Endothelial cell of umbilical vein (primary cell): ENCODE data around the gene SPRYD4. TPM values are rescaled to one million over a fixed set of nuclear protein-coding genes. Genes with fewer than 3 reads are reported as not detected.

Experiments used
- BruUV-seq: library from RNA; stranded (reverse); fragments of 400-500 nt; replicated peaks from 2 replicates; lab custom pipeline; 2021; lab: Mats Ljungman, UMichigan
- CTCF ChIA-PET: fragments of 300-600, 350-600 bp; sonication (Branson Sonifier 250); formaldehyde crosslinking; loops from one replicate; lab custom pipeline; 2021; ENCODE audit warnings: antibody characterized with exemption, inconsistent platforms; lab: Charles Lee
- POLR2A ChIA-PET: fragments of 300-600, 350-600 bp; sonication (Branson Sonifier 250); formaldehyde crosslinking; loops from one replicate; lab custom pipeline; 2021; ENCODE audit warnings: antibody characterized with exemption, inconsistent platforms; lab: Charles Lee
- DNase-seq: peaks from one replicate; pipeline ENCODE4 v3.0.0-alpha.2; 2011; ENCODE audit warnings: low read depth, low spot score
- FAIRE-seq: peaks from 2 replicates; lab custom pipeline; 2011; peaks lifted over from hg19 to GRCh38; lab: Jason Lieb, UNC
- H2AFZ ChIP-seq: 2 replicates; pipeline ENCODE4 v1.6.0; 2012; ENCODE audit warnings: low read depth, low read length, control low read depth, inconsistent platforms
- H3K27ac ChIP-seq: 2 replicates; pipeline ENCODE4 v1.5.1; 2011; ENCODE audit warnings: low read depth, mild to moderate bottlenecking, control low read depth, low read length, moderate library complexity; ENCODE audit not compliant: insufficient read depth
- H3K27me3 ChIP-seq, 2 experiments: 2 replicates each; pipeline versions ENCODE4 v1.6.0 to v1.6.1; 2011; ENCODE audit warnings: low read length in 2 of 2, mixed read lengths in 1 of 2; ENCODE audit not compliant: control insufficient read depth in 2 of 2, insufficient read depth in 2 of 2
- H3K36me3 ChIP-seq, 2 experiments: 2 replicates in 1 of 2; 3 replicates in 1 of 2; pipeline ENCODE4 v1.5.1; 2011; ENCODE audit warnings: low read length in 2 of 2, mild to moderate bottlenecking in 1 of 2, moderate library complexity in 1 of 2; ENCODE audit not compliant: control insufficient read depth in 2 of 2, insufficient read depth in 2 of 2; ENCODE audit errors: extremely low read depth in 1 of 2
- H3K4me1 ChIP-seq: 3 replicates; pipeline ENCODE4 v1.5.1; 2011; ENCODE audit warnings: mild to moderate bottlenecking, low read length; ENCODE audit not compliant: control insufficient read depth, insufficient read depth; ENCODE audit errors: extremely low read depth
- H3K4me2 ChIP-seq: 2 replicates; pipeline ENCODE4 v1.6.1; 2011; ENCODE audit warnings: low read length, control low read depth, mixed read lengths; ENCODE audit not compliant: insufficient read depth
- H3K4me3 ChIP-seq, 3 experiments: fragments of 200-600 bp in 1 of 3; sonication (generic), shearing (Covaris generic) in 1 of 3; replicated peaks in 1 of 3; 2 replicates each; pipeline ENCODE4 v1.5.1; 2011 to 2016; ENCODE audit warnings: control low read depth in 3 of 3, low read length in 3 of 3, mild to moderate bottlenecking in 2 of 3, inconsistent platforms in 1 of 3, low read depth in 1 of 3, moderate library complexity in 1 of 3; ENCODE audit not compliant: insufficient read depth in 1 of 3
- H3K79me2 ChIP-seq: 2 replicates; pipeline ENCODE4 v1.6.0; 2012; ENCODE audit warnings: low read length, inconsistent platforms; ENCODE audit not compliant: control insufficient read depth, insufficient read depth
- H3K9ac ChIP-seq: replicated peaks from 2 replicates; pipeline ENCODE3; 2011; ENCODE audit warnings: low read length, control low read depth; ENCODE audit not compliant: insufficient read depth; ENCODE audit errors: extremely low read depth
- H3K9me1 ChIP-seq: replicated peaks from 3 replicates; pipeline ENCODE4 v1.6.0; 2011; ENCODE audit warnings: mild to moderate bottlenecking, low read length; ENCODE audit not compliant: control insufficient read depth, insufficient read depth; ENCODE audit errors: extremely low read depth
- H3K9me3 ChIP-seq: replicated peaks from 2 replicates; pipeline ENCODE4 v1.5.1; 2012; ENCODE audit warnings: low read length, inconsistent platforms; ENCODE audit not compliant: control insufficient read depth, insufficient read depth
- H4K20me1 ChIP-seq: replicated peaks from 2 replicates; pipeline ENCODE3; 2011; ENCODE audit warnings: mild to moderate bottlenecking, low read length; ENCODE audit not compliant: control insufficient read depth, insufficient read depth; ENCODE audit errors: extremely low read depth
- CTCF ChIP-seq, 2 donors: IDR thresholded peaks; 1 replicate in 1 of 2; 2 replicates in 1 of 2; pipeline ENCODE4 v1.5.1; 2011; ENCODE audit warnings: low read length in 2 of 2, mild to moderate bottlenecking in 2 of 2, moderate library complexity in 2 of 2, control low read depth in 1 of 2, inconsistent platforms in 1 of 2, low read depth in 1 of 2; ENCODE audit not compliant: insufficient read depth in 1 of 2; ENCODE audit errors: extremely low read depth in 1 of 2
- EZH2 ChIP-seq: IDR thresholded peaks from 2 replicates; pipeline ENCODE4 v1.6.1; 2012; ENCODE audit warnings: borderline replicate concordance, low read depth, mild to moderate bottlenecking, moderate library complexity, low read length, inconsistent platforms; ENCODE audit not compliant: severe bottlenecking
- FOS ChIP-seq: IDR thresholded peaks from 2 replicates; pipeline ENCODE4 v1.6.1; 2011; ENCODE audit warnings: mild to moderate bottlenecking, low read length, moderate library complexity, borderline replicate concordance; ENCODE audit not compliant: insufficient read depth
- MAX ChIP-seq: IDR thresholded peaks from 2 replicates; pipeline ENCODE4 v1.6.1; 2011; ENCODE audit not compliant: insufficient read depth, insufficient read length
- MYC ChIP-seq: IDR thresholded peaks from one replicate; pipeline ENCODE4 v1.6.1; 2011; ENCODE audit warnings: mild to moderate bottlenecking, low read depth, low read length
- POLR2A ChIP-seq: IDR thresholded peaks from 2 replicates; pipeline ENCODE4 v1.6.1; 2012; ENCODE audit warnings: low read depth, mild to moderate bottlenecking, control low read depth, low read length
- POLR2AphosphoS5 ChIP-seq: IDR thresholded peaks from 2 replicates; pipeline ENCODE4 v1.6.1; 2012; ENCODE audit warnings: low read depth, mild to moderate bottlenecking, control low read depth, low read length, moderate library complexity; ENCODE audit not compliant: insufficient read depth
- dilution Hi-C: fragments of 300-500 bp; cut with MboI; formaldehyde crosslinking; loops from one replicate; pipeline ENCODE4 v1.15.0; 2019; ENCODE audit warnings: low sequenced_read_pairs; ENCODE audit not compliant: extremely low pct_ligation_motif_present
- intact Hi-C: fragments of 100-400 bp; cut with micrococcal nuclease; formaldehyde crosslinking; loops from one replicate; pipeline ENCODE4 v1.10.0; 2022
- polyA plus RNA-seq, 4 experiments: library from polyadenylated mRNA; depleted of rRNA in 3 of 4; stranded (reverse) in 3 of 4; unstranded in 1 of 4; fragments of >200 nt; gene quantifications; 2 replicates each; pipeline versions ENCODE4 v1.2.1 to v1.2.3, GENCODE V29; 2011 to 2012; ENCODE audit warnings: missing spikeins in 1 of 4
- total RNA-seq: library from RNA; stranded (reverse); gene quantifications from 2 replicates; pipeline ENCODE4 v1.2.3, GENCODE V29; 2021

SPRYD4 gene
- total and polyA plus RNA-seq, 2 donors (not counting 3 experiments of a cell fraction or from before 2014, with no cell fraction given), result 3.4 to 4.0 TPM

GRCh38 chr12:56477521-56478225, 9.3 kb downstream of the SPRYD4 start:
- H3K79me2 ChIP-seq, result no peaks in the 10 kb centered on the region
- no peak overlapping the region for H3K9ac ChIP-seq
- no peaks in the 10 kb centered on the region for H3K27me3 ChIP-seq
- H3K9me3 ChIP-seq, result no peaks in the 10 kb centered on the region
- H3K27ac ChIP-seq, result no peak overlapping the region
- POLR2A ChIA-PET, result no interaction called here
- CTCF ChIA-PET, result no interaction called here
- H3K4me2 ChIP-seq, result no peak overlapping the region
- dilution Hi-C loops, result no loop called here
- FAIRE-seq (no peak), DNase-seq (no peak)
- no peaks in the 10 kb centered on the region for H3K4me1 ChIP-seq
- H2AFZ ChIP-seq, result no peak overlapping the region
- TF ChIP-seq MAX, result no peak
- TF ChIP-seq POLR2A, result no peak
- TF ChIP-seq EZH2, result no peak
- TF ChIP-seq MYC, result no peak
- TF ChIP-seq POLR2AphosphoS5, result no peak
- TF ChIP-seq CTCF (IDR thresholded peaks at IDR 0.05; ENCODE audit: extremely low read depth in 1 of 2, insufficient read depth in 1 of 2, low read depth in 1 of 2, low read length in 2 of 2), result no peak
- no peak for TF ChIP-seq FOS
- no peak overlapping the region for H3K4me3 ChIP-seq
- no TSS peak for BruUV-seq
- no peaks in the 10 kb centered on the region for H3K9me1 ChIP-seq
- H3K36me3 ChIP-seq, result no peaks in the 10 kb centered on the region
- intact Hi-C loops, result no loop called here
- H4K20me1 ChIP-seq, result no peaks in the 10 kb centered on the region
